Measurements from ENCODE around the gene ZNF283. TPM values are rescaled to one million over a fixed set of nuclear protein-coding genes. Genes with fewer than 3 reads are reported as not detected.
A peak's percentile ranks its signal among the peaks of the same experiment; 100 is the strongest.

Gene ZNF283
- total and polyA plus RNA-seq, 2 of the 13 experiments (the other 11 are each of a cell fraction or from before 2014, with no cell fraction given), result 2.0 to 11.1 TPM

DNA sequence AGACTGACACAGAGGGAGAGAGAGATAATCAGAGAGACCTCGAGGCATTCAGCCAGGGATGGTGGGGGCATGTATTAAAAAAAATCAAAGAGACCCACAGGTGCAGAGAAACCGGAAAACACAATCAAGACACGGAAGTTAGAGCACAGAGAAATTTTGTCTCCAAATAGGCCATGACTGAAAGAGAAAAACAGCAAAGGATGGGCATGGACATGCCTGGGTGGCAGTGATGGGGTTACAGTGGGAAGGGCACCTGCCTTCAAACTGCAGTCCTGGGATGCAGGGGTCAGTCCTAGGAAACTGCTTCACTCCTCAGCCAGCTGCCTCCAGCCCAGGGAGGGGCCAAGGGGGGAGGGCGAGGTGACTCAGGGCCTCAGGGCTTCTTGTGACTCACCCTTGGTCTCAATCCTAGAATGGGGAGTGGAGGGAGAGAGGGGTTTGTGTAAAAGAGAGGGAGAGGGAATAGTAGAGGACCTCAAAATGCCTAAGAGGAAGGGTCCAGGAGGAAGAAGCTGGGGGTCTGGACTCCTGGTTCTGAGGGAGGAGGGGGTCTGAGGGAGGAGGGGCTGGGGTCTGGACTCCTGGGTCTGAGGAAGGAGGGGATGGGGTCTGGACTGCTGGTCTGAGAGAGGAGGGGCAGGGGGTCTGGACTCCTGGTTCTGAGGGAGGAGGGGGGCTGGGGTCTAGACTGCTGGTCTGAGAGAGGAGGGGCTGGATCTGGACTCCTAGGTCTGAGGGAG, 42.7 kb upstream of the ZNF283 start:
- no peak for FAIRE-seq
- H2AFZ ChIP-seq (ENCODE audit: low read length), result no peak overlapping the region
- no peak overlapping the region for H3K4me3 ChIP-seq (replicated peaks in 1 of 3; ENCODE audit: insufficient read depth in 1 of 3, low read depth in 2 of 3, low read length in 3 of 3)
- no peak overlapping the region for H3K27ac ChIP-seq (ENCODE audit: extremely low read length, insufficient read depth, low read length)
- H3K36me3 ChIP-seq (replicated peaks in 1 of 2; ENCODE audit: control insufficient read depth in 1 of 2, insufficient read depth in 2 of 2, low read length in 2 of 2), result no peaks in the 10 kb centered on the region
- WGBS (ENCODE audit: low lambda C conversion rate), result 17% methylated on average over 4 of the region's 4 CpGs
- ChIA-PET POLR2A (no interaction called here), CTCF (ENCODE audit: low intra/inter-chr PET ratio, low total read pairs) (interaction anchor here (0.7 to 2.5 kb wide), 3 partner anchors 10 to 38 kb away, joined by 3 to 30 read pairs (median 4); no protein-coding TSS in a partner anchor)
- no peaks in the 10 kb centered on the region for H3K27me3 ChIP-seq (ENCODE audit: control insufficient read depth in 1 of 2, insufficient read depth in 2 of 2, low read length in 2 of 2)
- no peak; the same call in 2 of the 3 replicates for ATAC-seq
- no TSS peak for BruUV-seq (replicated peaks)
- intact Hi-C loops (cut with micrococcal nuclease; ENCODE audit: unreplicated experiment) (no loop called here), in situ Hi-C loops (cut with HindIII; ENCODE audit: extremely low pct_ligation_motif_present, low pct_unique_long_range_greater_than_20kb) (loop anchor here (5.0 kb wide), 1 partner anchor 37 kb away; no protein-coding TSS in a partner anchor)
- H3K9me3 ChIP-seq (ENCODE audit: low read length), result no peaks in the 10 kb centered on the region
- peaks cover 26% of the 10 kb centered on the region for H3K4me1 ChIP-seq (ENCODE audit: insufficient read depth, low read length)
- no peak overlapping the region for H3K4me2 ChIP-seq (ENCODE audit: low read depth, low read length)
- TF ChIP-seq KDM1A (CRISPR knock-in tag; IDR thresholded peaks at IDR 0.05), result no peak
- no peak for TF ChIP-seq MAF1 (CRISPR knock-in tag; IDR thresholded peaks at IDR 0.05; ENCODE audit: borderline replicate concordance)
- TF ChIP-seq FOSL2 (CRISPR knock-in tag; IDR thresholded peaks at IDR 0.05), result peak; percentile 52; the same call in 1 of the 2 replicates
- no peak for TF ChIP-seq ZZZ3 (CRISPR knock-in tag; IDR thresholded peaks at IDR 0.05; ENCODE audit: borderline replicate concordance)
- no peaks in the 10 kb centered on the region for H3K79me2 ChIP-seq (ENCODE audit: insufficient read depth, low read length)
- DNase-seq (ENCODE audit: low spot score), result no peak
- H3K9ac ChIP-seq (ENCODE audit: insufficient read depth, low read depth, low read length), result no peak overlapping the region
- H4K20me1 ChIP-seq (ENCODE audit: insufficient read depth, low read length), result no peaks in the 10 kb centered on the region

DNA sequence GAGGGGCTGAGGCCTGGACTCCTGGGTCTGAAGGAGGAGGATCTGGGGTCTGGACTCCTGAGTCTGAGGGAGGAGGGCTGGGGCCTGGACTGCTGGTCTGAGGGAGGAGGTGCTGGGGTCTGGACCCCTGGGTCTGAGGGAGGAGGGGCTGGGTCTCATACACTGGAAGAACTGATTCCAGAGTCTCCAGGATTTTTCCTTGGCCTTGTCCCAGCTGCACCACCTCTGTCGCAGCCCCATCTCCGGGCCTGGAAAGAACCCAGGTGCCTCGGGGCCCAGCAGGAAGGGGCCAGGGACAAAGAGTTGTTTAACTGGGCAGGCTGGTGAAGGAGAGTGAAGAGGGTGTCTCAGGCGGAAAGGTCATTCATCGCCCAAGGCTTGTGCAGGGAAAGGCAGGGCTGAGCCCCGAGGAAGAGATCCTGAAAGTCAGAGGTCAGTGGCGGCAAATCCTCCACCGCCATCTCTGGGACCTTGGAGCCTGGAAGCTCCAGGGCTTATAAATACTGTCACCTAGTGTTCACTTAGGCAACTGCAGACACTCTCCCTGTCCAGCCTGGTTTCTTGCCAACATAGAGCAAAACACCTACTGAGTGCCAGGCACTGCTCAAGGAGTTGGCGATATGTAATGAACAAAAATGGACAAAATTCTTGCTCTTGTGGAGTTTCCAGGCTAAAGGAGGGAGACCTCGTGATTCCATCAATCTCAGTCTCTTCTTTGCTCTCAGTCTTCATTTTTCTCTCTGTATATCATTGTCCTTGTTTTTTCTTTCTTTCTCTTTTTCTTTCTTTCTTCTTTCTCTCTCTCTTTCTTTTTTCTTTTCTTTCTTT, 41.9 kb upstream of the ZNF283 start:
- WGBS (ENCODE audit: low lambda C conversion rate), result 19% methylated on average over 10 of the region's 10 CpGs
- CTCF ChIA-PET (ENCODE audit: low intra/inter-chr PET ratio, low total read pairs), result interaction anchor here (0.7 to 2.5 kb wide), 3 partner anchors 11 to 39 kb away, joined by 3 to 30 read pairs (median 4); no protein-coding TSS in a partner anchor
- Histone ChIP-seq H3K9me3 (ENCODE audit: low read length) (no peaks in the 10 kb centered on the region), H3K9ac (ENCODE audit: insufficient read depth, low read depth, low read length) (peak overlapping the region; percentile 28; the same call in 1 of the 2 replicates), H3K27me3 (ENCODE audit: control insufficient read depth in 1 of 2, insufficient read depth in 2 of 2, low read length in 2 of 2) (no peaks in the 10 kb centered on the region), H3K4me1 (ENCODE audit: insufficient read depth, low read length) (peaks cover 18% of the 10 kb centered on the region), H3K36me3 (replicated peaks in 1 of 2; ENCODE audit: control insufficient read depth in 1 of 2, insufficient read depth in 2 of 2, low read length in 2 of 2) (no peaks in the 10 kb centered on the region), H2AFZ (ENCODE audit: low read length) (peak overlapping the region; percentile 64), H3K4me3 (replicated peaks in 1 of 3; ENCODE audit: insufficient read depth in 1 of 3, low read depth in 2 of 3, low read length in 3 of 3) (peak overlapping the region in 1 of 3 experiments; percentile 60; a peak in 2 of 6 replicates), H3K79me2 (ENCODE audit: insufficient read depth, low read length) (no peaks in the 10 kb centered on the region), H4K20me1 (ENCODE audit: insufficient read depth, low read length) (no peaks in the 10 kb centered on the region), H3K4me2 (ENCODE audit: low read depth, low read length) (peak overlapping the region; percentile 78), H3K27ac (ENCODE audit: extremely low read length, insufficient read depth, low read length) (no peak overlapping the region)
- no TSS peak for BruUV-seq (replicated peaks)
- ATAC-seq (peak; percentile 85), FAIRE-seq (peak; percentile 48), DNase-seq (ENCODE audit: low spot score) (peak; percentile 60)
- in situ Hi-C loops (cut with HindIII; ENCODE audit: extremely low pct_ligation_motif_present, low pct_unique_long_range_greater_than_20kb), result loop anchor here (5.0 kb wide), 1 partner anchor 38 kb away; no protein-coding TSS in a partner anchor
- POLR2A ChIA-PET, result no interaction called here
- intact Hi-C loops (cut with micrococcal nuclease; ENCODE audit: unreplicated experiment), result loop anchor here (1.0 kb wide), 1 partner anchor 40 kb away; no protein-coding TSS in a partner anchor
- TF ChIP-seq, protein P1, sequence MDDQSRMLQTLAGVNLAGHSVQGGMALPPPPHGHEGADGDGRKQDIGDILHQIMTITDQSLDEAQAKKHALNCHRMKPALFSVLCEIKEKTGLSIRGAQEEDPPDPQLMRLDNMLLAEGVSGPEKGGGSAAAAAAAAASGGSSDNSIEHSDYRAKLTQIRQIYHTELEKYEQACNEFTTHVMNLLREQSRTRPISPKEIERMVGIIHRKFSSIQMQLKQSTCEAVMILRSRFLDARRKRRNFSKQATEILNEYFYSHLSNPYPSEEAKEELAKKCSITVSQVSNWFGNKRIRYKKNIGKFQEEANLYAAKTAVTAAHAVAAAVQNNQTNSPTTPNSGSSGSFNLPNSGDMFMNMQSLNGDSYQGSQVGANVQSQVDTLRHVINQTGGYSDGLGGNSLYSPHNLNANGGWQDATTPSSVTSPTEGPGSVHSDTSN (CRISPR knock-in tag; IDR thresholded peaks at IDR 0.05; ENCODE audit: borderline replicate concordance), result no peak
- TF ChIP-seq ZNF205 (CRISPR knock-in tag; IDR thresholded peaks at IDR 0.05) (0 out of 2 replicates have a peak, but pooled peaks have one; percentile 26), NFIB (CRISPR knock-in tag; IDR thresholded peaks at IDR 0.05; ENCODE audit: borderline replicate concordance) (no peak), RXRA (CRISPR knock-in tag; IDR thresholded peaks at IDR 0.05) (0 out of 2 replicates have a peak, but pooled peaks have one; percentile 13), ZNF432 (CRISPR knock-in tag; IDR thresholded peaks at IDR 0.05; ENCODE audit: borderline replicate concordance) (no peak), RAD21 (CRISPR knock-in tag; IDR thresholded peaks at IDR 0.05) (peak; percentile 84), ZSCAN22 (CRISPR knock-in tag; IDR thresholded peaks at IDR 0.05) (peak; percentile 98), JUND (CRISPR knock-in tag; IDR thresholded peaks at IDR 0.05) (no peak)
- TF ChIP-seq, protein P2, sequence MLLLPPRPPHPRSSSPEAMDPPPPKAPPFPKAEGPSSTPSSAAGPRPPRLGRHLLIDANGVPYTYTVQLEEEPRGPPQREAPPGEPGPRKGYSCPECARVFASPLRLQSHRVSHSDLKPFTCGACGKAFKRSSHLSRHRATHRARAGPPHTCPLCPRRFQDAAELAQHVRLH (CRISPR knock-in tag; IDR thresholded peaks at IDR 0.05; ENCODE audit: borderline replicate concordance, low read depth), result peak; percentile 70; the same call in 1 of the 2 replicates

Data from HepG2 (cell line).